Posterior vena cava (tissue), 2 donors: ENCODE measurements around the gene DOCK6. TPM values are rescaled to one million over a fixed set of nuclear protein-coding genes. Genes with fewer than 3 reads are reported as not detected.

Source experiments
- DNase-seq: peaks from one replicate; pipeline ENCODE4 v3.0.0-alpha.2; 2020; ENCODE audit warnings: low spot score
- intact Hi-C, 2 donors: fragments of 100-400 bp; cut with DNase I; formaldehyde crosslinking; loops; one replicate each; pipeline versions ENCODE4 v1.14.1 to v1.14.2; 2022 to 2023
- long read RNA-seq, 2 donors: library from polyadenylated mRNA; unstranded; transcript quantifications; one replicate each; pipeline ENCODE4 v2.0.0, GENCODE V29; 2020 to 2021
- total RNA-seq, 2 donors: library from RNA; stranded (reverse); fragmentation: NEBNext Ultra II Directional; extraction: Animal tissue kit (Norgen Biotek cat#: 25700); gene quantifications; one replicate each; pipeline ENCODE4 v1.2.1, GENCODE V29; 2021
- donor health status: DM: yes; HTN: yes; CAD: no.
- donor health status: DM: yes; HTN: yes; CAD: no.

Gene DOCK6, protein sequence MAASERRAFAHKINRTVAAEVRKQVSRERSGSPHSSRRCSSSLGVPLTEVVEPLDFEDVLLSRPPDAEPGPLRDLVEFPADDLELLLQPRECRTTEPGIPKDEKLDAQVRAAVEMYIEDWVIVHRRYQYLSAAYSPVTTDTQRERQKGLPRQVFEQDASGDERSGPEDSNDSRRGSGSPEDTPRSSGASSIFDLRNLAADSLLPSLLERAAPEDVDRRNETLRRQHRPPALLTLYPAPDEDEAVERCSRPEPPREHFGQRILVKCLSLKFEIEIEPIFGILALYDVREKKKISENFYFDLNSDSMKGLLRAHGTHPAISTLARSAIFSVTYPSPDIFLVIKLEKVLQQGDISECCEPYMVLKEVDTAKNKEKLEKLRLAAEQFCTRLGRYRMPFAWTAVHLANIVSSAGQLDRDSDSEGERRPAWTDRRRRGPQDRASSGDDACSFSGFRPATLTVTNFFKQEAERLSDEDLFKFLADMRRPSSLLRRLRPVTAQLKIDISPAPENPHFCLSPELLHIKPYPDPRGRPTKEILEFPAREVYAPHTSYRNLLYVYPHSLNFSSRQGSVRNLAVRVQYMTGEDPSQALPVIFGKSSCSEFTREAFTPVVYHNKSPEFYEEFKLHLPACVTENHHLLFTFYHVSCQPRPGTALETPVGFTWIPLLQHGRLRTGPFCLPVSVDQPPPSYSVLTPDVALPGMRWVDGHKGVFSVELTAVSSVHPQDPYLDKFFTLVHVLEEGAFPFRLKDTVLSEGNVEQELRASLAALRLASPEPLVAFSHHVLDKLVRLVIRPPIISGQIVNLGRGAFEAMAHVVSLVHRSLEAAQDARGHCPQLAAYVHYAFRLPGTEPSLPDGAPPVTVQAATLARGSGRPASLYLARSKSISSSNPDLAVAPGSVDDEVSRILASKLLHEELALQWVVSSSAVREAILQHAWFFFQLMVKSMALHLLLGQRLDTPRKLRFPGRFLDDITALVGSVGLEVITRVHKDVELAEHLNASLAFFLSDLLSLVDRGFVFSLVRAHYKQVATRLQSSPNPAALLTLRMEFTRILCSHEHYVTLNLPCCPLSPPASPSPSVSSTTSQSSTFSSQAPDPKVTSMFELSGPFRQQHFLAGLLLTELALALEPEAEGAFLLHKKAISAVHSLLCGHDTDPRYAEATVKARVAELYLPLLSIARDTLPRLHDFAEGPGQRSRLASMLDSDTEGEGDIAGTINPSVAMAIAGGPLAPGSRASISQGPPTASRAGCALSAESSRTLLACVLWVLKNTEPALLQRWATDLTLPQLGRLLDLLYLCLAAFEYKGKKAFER (N-terminal part only)
- total RNA-seq, result 10 to 100 TPM; 50.0 to 73.2 TPM
- long read RNA-seq, donor 1, partial matches to known transcripts, result 7 of 18 reads
- long read RNA-seq, donor 1, other reads (novel, unspliced or antisense), result 11 of 18 reads
- long read RNA-seq, donor 2, partial matches to known transcripts, result 16 of 32 reads
- long read RNA-seq, donor 2, other reads (novel, unspliced or antisense), result 14 of 32 reads

DNA sequence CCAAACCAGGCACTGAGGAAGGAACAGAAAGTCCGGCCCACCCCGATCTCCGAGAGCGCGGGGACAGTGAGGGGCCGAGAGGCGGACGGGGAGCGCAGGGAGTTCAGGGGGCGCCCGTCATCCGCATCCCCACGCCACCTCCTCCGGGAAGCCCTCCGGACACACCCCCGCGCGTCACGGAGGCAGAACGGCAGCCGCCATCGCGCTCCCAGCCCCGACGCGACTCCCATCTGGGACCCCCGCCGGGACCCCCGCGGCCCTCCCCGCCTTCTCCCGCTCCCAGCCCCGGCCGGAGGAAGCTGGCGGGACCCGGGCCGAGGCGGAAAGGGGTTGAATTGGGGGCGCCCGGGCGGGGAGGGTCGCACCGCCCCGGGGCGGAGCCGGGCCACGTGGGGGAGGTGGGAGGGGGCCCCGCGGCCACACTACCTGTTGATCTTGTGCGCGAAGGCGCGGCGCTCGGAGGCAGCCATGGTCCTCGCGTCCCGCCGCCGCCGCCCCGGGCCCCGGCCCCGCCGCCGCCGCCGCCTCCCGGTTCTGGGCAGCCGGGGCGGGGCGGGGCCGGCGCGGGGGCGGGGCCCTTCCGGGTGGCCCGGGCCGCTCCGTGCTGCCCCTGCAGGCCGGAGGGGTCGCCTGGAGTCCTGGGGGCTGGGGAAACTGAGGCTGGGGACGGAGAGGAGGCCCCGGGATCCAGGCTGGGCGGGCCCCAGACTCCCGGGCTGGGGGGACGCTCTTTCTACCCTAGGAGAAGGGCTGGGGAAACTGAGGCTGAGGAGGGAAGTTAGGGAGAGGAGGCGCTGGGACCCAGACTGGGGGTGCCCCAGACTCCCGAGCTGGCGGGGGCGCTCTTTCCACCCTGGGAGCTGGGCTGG, at the start of gene DOCK6:
Gene DOCK6 (minus strand): TSS at position 554 of the 869 bp plus-strand sequence. CDS start 84 bp downstream, at position 470.
- no peak for DNase-seq

DNA sequence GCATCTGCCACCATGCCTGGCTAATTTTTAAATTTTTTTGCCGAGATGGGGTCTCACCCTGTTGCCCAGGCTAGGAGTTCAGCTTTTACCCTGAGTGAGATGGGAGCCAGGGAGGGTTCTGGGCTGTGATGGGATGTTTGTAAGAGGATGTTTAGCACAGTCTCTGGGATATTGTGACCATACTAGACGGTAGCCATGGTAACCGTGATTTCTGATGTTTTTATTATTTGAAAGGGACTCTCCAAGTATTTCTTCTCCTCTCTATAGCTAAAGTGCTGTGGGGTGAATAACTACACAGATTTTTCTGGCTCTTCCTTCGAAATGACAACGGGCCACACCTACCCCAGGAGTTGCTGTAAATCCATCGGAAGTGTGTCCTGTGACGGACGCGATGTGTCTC, 44.0 kb upstream of the DOCK6 start:
- intact Hi-C loops, result no loop called here
- no peak for DNase-seq

More for the DNA sequence above, at the start of gene DOCK6:
- intact Hi-C loops, result no loop called here

DNA sequence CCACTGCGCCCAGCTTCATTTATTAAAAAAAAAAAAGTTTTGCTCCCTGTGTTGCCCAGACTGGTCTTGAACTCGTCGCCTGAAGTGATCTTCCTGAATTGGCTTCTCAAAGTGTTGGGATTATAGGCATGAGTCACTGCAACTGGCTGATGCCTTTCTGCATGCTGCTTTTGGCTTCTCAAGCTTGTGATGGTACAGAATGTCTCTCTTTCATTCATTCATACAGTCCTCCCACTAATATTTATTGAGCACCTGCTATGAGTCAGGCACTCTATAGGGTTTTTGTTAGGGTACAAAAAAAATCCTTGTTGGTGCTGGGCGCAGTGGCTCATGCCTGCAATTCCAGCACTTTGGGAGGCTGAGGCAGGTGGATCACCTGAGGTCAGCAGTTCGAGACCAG, 42.6 kb upstream of the DOCK6 start:
- no peak for DNase-seq
- intact Hi-C loops, result no loop called here

DNA sequence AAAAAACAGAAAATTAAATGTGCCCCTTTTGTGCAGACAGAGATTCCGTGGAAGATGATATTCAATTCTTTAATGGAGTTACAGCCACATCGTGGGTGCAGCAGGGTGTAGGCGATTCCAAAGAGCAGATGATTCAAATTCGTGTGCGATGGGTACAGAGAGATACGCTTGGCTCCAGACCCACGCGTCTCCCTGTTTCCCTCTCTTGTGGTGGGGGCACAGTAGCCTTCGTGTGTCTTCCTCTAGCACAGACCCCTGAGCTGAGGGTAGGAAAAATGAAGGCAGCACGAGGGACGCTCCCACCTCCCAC, 38.4 kb upstream of the DOCK6 start:
- intact Hi-C loops, result no loop called here

DNA sequence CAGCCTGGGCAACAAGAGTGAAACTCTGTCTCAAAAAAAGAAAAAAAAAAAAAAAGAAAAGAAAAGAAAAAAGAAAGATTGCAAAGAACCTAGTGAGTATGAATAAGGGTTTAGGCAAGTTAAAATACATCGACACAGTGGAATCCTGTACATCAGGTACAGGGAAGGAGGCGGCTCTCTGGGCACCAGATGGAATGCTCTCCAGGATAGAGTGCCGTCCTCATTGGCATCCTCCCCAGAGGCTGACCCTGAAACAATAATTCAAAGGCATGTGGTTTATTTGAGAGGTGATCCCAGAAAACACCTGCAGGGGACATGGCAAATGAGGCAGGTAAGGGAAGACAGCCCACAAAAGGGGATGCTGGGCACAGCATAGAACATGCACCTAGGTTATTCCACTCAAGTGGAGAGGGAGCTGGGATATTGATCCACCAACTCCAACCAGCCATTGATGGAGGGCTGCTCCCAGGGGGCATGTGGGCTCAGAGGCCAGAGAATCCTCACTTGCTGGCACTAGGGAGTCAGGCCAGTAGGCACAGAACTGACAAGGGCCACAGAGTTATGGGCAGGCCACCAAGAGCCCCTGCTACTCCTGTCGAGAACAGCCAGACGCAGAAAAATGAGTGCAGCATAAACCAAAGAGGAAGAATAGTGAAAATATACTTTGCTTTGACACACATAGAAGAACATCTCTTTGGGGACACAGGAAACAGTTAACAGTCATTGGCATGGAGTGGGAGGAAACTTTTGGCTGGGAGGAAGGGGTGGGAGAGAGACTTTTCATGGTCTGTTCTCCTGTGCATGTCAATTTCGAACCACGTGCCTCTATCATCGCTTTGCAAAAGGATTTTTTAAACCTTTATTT, 37.9 kb upstream of the DOCK6 start:
- no peak for DNase-seq
- intact Hi-C loops, result loop anchor here in 1 of 2 donors (5.0 kb wide), 1 partner anchor 147 kb away; no protein-coding TSS in a partner anchor

More for the DNA sequence above, 38.4 kb upstream of the DOCK6 start:
- DNase-seq, result no peak

DNA sequence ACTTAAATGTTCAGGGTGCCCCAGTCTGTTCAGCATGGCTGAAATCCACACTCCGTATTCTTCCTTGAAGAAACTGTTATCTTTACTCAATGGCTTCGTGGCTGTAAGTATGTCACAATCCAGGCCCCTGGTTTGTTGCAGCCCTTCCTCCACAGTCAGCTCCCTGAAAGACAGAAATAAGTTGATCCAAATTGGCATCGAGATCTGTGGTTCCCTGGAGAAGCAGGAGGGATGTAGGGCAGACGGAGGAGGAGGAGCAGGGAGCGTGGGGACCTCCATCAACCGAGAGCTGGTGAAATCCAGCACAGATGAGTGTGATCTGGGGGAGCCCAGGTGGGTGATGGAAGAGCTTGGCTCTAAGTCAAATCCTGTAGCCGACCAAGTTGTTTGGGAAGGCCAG, 33.9 kb upstream of the DOCK6 start:
- DNase-seq, result no peak

DNA sequence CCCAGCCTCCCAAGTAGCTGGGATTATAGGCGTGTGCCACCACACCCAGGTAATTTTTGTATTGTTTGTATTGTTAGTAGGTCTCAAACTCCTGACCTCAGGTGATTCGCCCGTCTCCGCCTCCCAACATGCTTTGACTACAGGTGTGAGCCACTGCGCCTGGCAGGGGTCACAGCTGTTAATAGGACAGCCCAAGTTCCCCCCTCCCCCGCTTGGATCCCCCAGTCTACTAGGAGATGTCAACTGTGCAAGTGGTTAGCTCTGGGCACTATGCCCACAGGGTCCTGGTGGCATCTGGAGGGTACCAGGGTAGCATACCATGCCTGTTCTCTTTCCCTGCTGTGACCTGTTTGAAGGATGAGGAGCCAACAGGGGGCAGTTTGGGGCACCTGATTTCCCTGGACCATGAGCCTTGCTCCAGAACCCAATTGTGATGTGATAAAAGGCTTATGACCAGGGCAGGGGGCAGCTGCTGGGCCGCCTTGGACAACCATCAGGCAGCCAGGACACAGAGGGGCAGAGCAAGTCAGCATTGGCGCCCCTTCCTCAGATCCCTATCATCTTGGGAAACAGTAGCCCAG, 33.4 kb upstream of the DOCK6 start, which contains the start of gene TSPAN16:
Gene TSPAN16 (plus strand): TSS at position 496 of the 581 bp plus-strand sequence. CDS start 138 bp downstream, outside the sequence.
- DNase-seq, result no peak
- intact Hi-C loops, result loop anchor here in 1 of 2 donors (5.0 kb wide), 1 partner anchor 152 kb away; no protein-coding TSS in a partner anchor

More for the DNA sequence above, 33.9 kb upstream of the DOCK6 start:
- intact Hi-C loops, result loop anchor here in 1 of 2 donors (5.0 kb wide), 1 partner anchor 151 kb away; no protein-coding TSS in a partner anchor

DNA sequence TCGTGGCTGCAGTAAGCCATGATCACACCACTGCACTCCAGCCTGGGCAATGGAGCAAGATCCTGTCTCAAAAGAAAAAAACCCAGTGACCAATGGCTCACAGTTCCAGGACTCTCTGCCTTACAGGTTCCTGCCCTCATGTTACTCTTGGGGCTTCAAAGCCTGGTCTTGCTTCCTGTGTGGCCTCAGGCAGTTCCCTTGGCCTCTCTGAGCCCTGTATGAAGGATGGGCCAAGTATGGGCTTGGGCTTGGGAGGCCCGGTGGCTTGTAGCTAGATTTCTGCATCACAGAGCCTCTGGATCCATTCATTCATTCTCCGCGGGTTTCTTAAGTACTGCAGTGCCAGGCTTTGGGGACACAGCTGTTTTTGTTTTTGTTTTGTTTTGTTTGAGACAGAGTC, 32.9 kb upstream of the DOCK6 start:
- intact Hi-C loops, result loop anchor here in 1 of 2 donors (5.0 kb wide), 1 partner anchor 152 kb away; no protein-coding TSS in a partner anchor

DNA sequence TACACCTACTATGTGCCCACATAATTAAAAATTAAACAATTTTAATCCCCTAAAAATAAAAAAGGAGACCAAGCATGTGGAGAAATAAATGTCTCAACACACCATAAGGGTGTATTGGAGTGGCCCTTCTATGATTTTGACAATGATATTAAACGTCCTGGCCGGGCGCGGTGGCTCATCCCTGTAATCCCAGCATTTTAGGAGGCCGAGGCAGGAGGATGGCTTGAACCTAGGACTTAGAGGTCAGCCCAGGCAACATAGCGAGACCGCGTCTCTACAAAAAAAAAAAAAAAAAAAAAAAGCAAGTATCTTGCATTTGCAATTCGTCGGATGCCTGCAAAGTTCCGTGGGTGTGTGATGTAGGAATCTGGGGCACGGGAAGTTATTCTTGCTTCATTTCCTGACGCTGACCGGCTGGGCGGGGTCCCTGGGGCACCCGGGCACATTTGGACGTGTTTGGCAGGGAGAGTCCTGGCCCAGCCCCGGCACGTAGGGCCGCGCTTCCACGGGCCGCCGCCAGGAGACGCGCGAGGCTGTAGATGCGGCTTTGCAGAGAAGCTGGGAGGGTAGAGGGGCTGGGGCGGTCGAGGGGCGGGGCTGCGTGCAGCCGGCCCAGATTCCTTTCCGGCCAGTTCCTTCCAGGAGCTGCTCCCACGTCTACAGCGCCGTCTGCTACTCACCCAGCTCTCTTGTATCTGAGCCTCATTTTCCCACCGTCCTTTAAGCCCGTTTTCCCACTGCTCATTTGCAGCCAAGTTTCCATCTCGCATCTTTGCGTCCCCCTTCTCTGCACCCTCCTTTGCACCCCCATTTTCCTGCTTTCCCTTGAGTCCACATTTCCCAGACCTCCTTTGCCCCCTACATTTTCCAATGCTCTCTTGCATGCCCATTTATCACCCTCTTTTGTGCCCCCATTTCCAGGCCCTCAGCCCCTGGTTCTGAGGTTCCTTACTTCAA, 31.4 kb upstream of the DOCK6 start:
- peak; percentile 99 for DNase-seq
- intact Hi-C loops, result no loop called here

More for the DNA sequence above, 32.9 kb upstream of the DOCK6 start:
- DNase-seq, result no peak

DNA sequence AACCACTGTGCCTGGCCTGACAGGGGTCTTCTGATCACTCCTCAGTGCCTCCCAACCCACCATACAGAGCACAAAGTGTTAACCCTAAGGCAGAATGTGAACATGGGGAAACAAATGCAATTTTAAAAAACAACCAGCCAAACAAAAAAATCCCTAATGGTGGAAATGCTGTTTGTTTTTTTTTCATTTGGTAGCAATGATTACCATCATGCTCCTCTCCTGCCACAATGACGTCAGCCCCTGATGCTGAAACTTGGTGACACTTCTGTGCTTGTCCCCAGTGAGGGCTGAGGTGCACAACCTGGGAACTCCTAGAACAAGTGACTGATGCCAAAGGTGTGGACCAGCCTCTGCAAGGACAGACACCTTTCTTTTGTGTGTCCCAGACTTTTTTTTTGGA, 29.7 kb upstream of the DOCK6 start:
- intact Hi-C loops, result loop anchor here in 1 of 2 donors (1.0 kb wide), 1 partner anchor 153 kb away; no protein-coding TSS in a partner anchor
- no peak for DNase-seq

DNA sequence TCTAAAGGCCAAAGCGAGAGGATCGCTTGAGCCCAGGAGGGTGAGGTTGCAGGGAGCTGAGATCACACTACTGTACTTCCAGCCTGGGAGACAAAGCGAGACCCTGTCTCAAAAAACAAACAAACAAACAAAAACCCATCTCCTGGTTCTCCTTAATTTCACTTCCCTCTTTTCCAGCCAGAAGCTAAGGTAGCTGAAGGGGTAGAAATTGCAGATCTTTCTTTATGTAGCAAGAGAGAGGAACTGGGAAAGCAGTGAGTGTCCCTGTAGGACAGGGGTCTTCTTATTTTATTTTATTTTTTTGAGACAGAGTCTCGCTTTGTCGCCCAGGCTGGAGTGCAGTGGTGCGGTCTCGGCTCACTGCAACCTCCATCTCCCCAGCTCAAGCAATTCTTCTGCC, 29.1 kb upstream of the DOCK6 start:
- intact Hi-C loops, result loop anchor here in 1 of 2 donors (1.0 kb wide), 1 partner anchor 154 kb away; no protein-coding TSS in a partner anchor
- DNase-seq, result no peak

DNA sequence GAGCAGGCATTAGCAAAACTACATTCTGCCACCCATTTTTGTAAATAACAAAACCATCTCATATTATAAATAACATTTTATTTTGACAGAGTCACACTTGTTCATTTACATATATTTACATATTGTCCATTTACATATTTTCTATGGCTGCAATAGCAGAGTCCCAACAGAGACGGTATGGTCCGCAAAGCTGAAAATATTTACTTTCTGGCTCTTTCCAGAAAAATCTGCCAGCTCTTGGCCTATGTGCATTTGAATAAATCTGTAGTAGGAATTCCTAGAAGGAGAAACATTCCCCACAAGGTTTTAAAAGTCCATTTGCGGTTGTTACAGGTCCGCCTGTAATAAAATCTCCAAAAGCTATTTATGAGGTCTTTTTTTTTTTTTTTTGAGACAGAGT, 27.9 kb upstream of the DOCK6 start:
- no peak for DNase-seq
- intact Hi-C loops, result no loop called here

DNA sequence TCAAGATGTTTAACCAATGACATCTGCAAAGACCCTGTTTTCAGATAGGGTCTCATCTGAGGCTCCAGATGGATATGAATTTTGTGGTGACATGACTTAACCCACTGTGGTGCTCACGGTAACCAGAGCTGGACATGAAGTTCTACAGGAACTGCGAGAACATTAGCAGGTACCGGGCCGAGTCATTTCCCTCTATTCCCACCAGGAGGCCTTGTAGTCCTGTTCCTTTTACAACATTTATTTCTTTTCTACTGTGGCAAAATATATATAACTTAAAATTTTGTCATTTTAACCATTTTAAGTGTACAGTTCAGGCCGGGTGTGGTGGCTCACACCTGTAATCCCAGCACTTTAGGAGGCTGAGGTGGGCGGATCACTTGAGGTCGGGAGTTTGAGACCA, 26.0 kb upstream of the DOCK6 start:
- no peak for DNase-seq
- intact Hi-C loops, result no loop called here

DNA sequence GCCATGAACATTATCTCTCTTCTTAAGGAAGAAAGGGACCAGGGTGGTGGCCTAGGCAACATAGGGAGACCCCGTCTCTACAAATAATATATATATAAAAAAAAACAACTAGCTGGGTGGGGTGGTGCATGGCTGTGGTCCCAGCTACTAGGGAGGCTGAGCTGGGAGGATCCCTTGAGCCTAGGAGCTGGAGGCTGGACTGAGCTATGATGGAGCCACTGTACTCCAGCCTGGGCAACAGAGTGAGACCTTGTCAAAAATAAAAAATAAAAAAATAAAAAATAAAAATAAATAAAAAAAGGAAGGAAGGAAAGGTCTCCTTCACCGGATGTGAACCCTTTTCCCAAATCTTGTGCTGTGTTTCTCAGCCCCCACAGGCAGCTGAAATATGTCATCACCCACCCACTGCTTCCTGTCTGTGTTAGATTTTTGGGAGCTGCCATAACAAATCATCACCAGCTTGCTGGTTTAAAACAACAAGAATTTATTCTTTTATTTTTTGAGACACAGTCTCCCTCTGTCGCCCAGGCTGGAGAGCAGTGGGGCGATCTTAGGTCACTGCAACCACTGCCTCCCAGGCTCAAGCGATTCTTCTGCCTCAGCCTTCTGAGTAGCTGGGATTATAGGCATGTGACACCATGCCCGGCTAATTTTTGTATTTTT, 24.1 kb upstream of the DOCK6 start:
- intact Hi-C loops, result no loop called here
- no peak for DNase-seq

DNA sequence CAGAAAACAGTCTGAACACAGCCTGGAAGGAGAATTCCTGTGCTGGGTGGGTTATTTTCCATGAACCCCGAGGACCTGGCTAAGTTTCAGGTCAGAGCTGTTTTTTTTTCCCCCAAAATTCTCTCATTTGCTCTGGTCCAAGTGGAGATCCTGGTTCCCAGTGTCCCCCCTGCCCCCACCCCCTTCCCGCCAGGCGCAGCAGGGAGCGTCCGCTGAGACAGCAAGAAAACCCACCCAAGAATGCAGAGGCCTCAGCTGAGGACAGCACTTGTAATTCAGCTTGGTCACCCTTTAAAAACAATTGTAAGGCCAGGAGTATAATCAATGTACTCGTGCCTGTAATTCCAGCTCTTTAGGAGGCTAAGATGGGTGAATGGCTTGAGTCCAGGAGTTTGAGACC, 22.2 kb upstream of the DOCK6 start:
- no peak for DNase-seq
- intact Hi-C loops, result no loop called here
